IMR-90 (cell line): ENCODE measurements around the gene TTC9. TPM values are rescaled to one million over a fixed set of nuclear protein-coding genes. Genes with fewer than 3 reads are reported as not detected.

Source experiments
- ATAC-seq: fragments of 200-7000 bp; cut with Tn5 transposase; 2 replicates; pipeline ENCODE4 v1.9.1; 2020; ENCODE audit warnings: low read depth, mild to moderate bottlenecking, moderate library complexity
- BruUV-seq: library from RNA; stranded (reverse); fragments of 400-500 nt; replicated peaks from 2 replicates; lab custom pipeline; 2021; lab: Mats Ljungman, UMichigan
- CTCF ChIA-PET: fragments of 300-600 bp; formaldehyde crosslinking; extraction: SDS; loops from one replicate; lab custom pipeline; 2021; ENCODE audit warnings: antibody characterized with exemption; lab: Yijun Ruan, JAX
- POLR2A ChIA-PET: fragments of 300-600 bp; sonication (Branson Sonifier 250); formaldehyde crosslinking; loops from one replicate; lab custom pipeline; 2022; ENCODE audit warnings: antibody characterized with exemption; ENCODE audit not compliant: unreplicated experiment; lab: Charles Lee
- DNase-seq: peaks from one replicate; pipeline ENCODE4 v3.0.0; 2013
- H2AFZ ChIP-seq: replicated peaks from 2 replicates; pipeline ENCODE3; 2013; ENCODE audit warnings: low read length, mild to moderate bottlenecking; ENCODE audit not compliant: poor library complexity
- H2AK5ac ChIP-seq: 2 replicates; pipeline ENCODE4 v1.6.1; 2013; ENCODE audit warnings: low read depth, low read length, inconsistent platforms
- H2AK9ac ChIP-seq: replicated peaks from 2 replicates; pipeline ENCODE3; 2013; ENCODE audit warnings: mild to moderate bottlenecking, low read depth, low read length, moderate library complexity; ENCODE audit not compliant: poor library complexity
- H2BK120ac ChIP-seq: 2 replicates; pipeline ENCODE4 v1.6.1; 2013; ENCODE audit warnings: low read depth, low read length, inconsistent platforms
- H2BK15ac ChIP-seq: 3 replicates; pipeline ENCODE4 v1.6.1; 2013; ENCODE audit warnings: low read depth, low read length, inconsistent platforms
- H2BK20ac ChIP-seq: 2 replicates; pipeline ENCODE4 v1.6.1; 2013; ENCODE audit warnings: low read depth, mild to moderate bottlenecking, inconsistent platforms, low read length, moderate library complexity
- H2BK5ac ChIP-seq: 2 replicates; pipeline ENCODE4 v1.6.1; 2013; ENCODE audit warnings: mild to moderate bottlenecking, low read depth, low read length, inconsistent platforms; ENCODE audit not compliant: poor library complexity, severe bottlenecking
- H3K14ac ChIP-seq: replicated peaks from 2 replicates; pipeline ENCODE4 v1.6.1; 2013; ENCODE audit warnings: low read depth, low read length, inconsistent platforms
- H3K18ac ChIP-seq: 2 replicates; pipeline ENCODE4 v1.6.1; 2013; ENCODE audit warnings: low read depth, low read length, control low read depth
- H3K23ac ChIP-seq: 2 replicates; pipeline ENCODE4 v1.6.1; 2013; ENCODE audit warnings: low read depth, low read length, inconsistent platforms
- H3K27ac ChIP-seq: 2 replicates; pipeline ENCODE4 v1.5.1; 2013; ENCODE audit warnings: mild to moderate bottlenecking, control low read depth, low read length; ENCODE audit not compliant: insufficient read depth
- H3K27me3 ChIP-seq: 2 replicates; pipeline ENCODE4 v1.6.1; 2013; ENCODE audit warnings: low read length; ENCODE audit not compliant: control insufficient read depth, insufficient read depth
- H3K36me3 ChIP-seq: 2 replicates; pipeline ENCODE4 v1.6.1; 2013; ENCODE audit warnings: low read length, mixed read lengths; ENCODE audit not compliant: control insufficient read depth, insufficient read depth
- H3K4ac ChIP-seq: 2 replicates; pipeline ENCODE4 v1.6.1; 2013; ENCODE audit warnings: low read depth, low read length, inconsistent platforms
- H3K4me1 ChIP-seq: 2 replicates; pipeline ENCODE4 v1.6.1; 2013; ENCODE audit warnings: low read length, mixed read lengths; ENCODE audit not compliant: control insufficient read depth, insufficient read depth
- H3K4me2 ChIP-seq: 2 replicates; pipeline ENCODE4 v1.6.1; 2013; ENCODE audit warnings: low read depth, mild to moderate bottlenecking, control low read depth, low read length, moderate library complexity
- H3K4me3 ChIP-seq: 2 replicates; pipeline ENCODE4 v1.5.1; 2013; ENCODE audit warnings: low read depth, mild to moderate bottlenecking, control low read depth, low read length, moderate library complexity; ENCODE audit not compliant: insufficient read depth
- H3K56ac ChIP-seq: 2 replicates; pipeline ENCODE4 v1.6.1; 2013; ENCODE audit warnings: low read length, inconsistent platforms; ENCODE audit not compliant: insufficient read depth; ENCODE audit errors: extremely low read depth
- H3K79me1 ChIP-seq, 2 experiments: 2 replicates each; pipeline ENCODE4 v1.6.1; 2013; ENCODE audit warnings: low read length in 2 of 2, inconsistent platforms in 1 of 2, low read depth in 1 of 2
- H3K9ac ChIP-seq: 2 replicates; pipeline ENCODE4 v1.6.1; 2013; ENCODE audit warnings: low read depth, low read length, control low read depth
- H3K9me1 ChIP-seq: 2 replicates; pipeline ENCODE4 v1.6.1; 2013; ENCODE audit warnings: low read length, inconsistent platforms; ENCODE audit not compliant: insufficient read depth
- H3K9me3 ChIP-seq: 2 replicates; pipeline ENCODE4 v1.6.1; 2013; ENCODE audit warnings: low read length; ENCODE audit not compliant: control insufficient read depth, insufficient read depth
- H4K20me1 ChIP-seq: 2 replicates; pipeline ENCODE4 v1.6.1; 2013; ENCODE audit warnings: low read length, inconsistent platforms; ENCODE audit not compliant: insufficient read depth
- H4K5ac ChIP-seq: 2 replicates; pipeline ENCODE4 v1.6.1; 2013; ENCODE audit warnings: mild to moderate bottlenecking, low read depth, low read length, control low read depth
- H4K8ac ChIP-seq, 2 experiments: 2 replicates each; pipeline ENCODE4 v1.6.1; 2013; ENCODE audit warnings: low read depth in 2 of 2, low read length in 2 of 2, control low read depth in 1 of 2, inconsistent platforms in 1 of 2
- H4K91ac ChIP-seq: 2 replicates; pipeline ENCODE4 v1.6.1; 2013; ENCODE audit warnings: low read depth, low read length, inconsistent platforms; ENCODE audit not compliant: insufficient read depth
- BHLHE40 ChIP-seq: fragments of 150-350 bp; IDR thresholded peaks from 2 replicates; pipeline ENCODE4 v1.6.1; 2016; ENCODE audit warnings: mild to moderate bottlenecking, low read depth, low read length
- CEBPB ChIP-seq: IDR thresholded peaks from 2 replicates; pipeline ENCODE4 v1.6.1; 2012; ENCODE audit warnings: low read depth, low read length, improper control_type of control experiment
- CHD1 ChIP-seq: IDR thresholded peaks from 2 replicates; pipeline ENCODE4 v1.6.1; 2012; ENCODE audit warnings: low read depth, low read length, improper control_type of control experiment
- CTCF ChIP-seq: conservative IDR thresholded peaks from 2 replicates; pipeline ENCODE4 v1.5.1; 2012; ENCODE audit warnings: mild to moderate bottlenecking, low read depth, low read length, improper control_type of control experiment
- ELK1 ChIP-seq: fragments of 150-350 bp; IDR thresholded peaks from 2 replicates; pipeline ENCODE4 v1.6.1; 2016; ENCODE audit warnings: low read depth, mild to moderate bottlenecking, low read length, moderate library complexity, borderline replicate concordance
- FOS ChIP-seq: fragments of 150-350 bp; IDR thresholded peaks from 2 replicates; pipeline ENCODE4 v1.6.1; 2016; ENCODE audit warnings: low read depth, low read length
- MAFK ChIP-seq: IDR thresholded peaks from 2 replicates; pipeline ENCODE4 v1.6.1; 2012; ENCODE audit warnings: low read depth, low read length, improper control_type of control experiment
- MAZ ChIP-seq: IDR thresholded peaks from 2 replicates; pipeline ENCODE4 v1.6.1; 2012; ENCODE audit warnings: low read depth, mild to moderate bottlenecking, low read length, improper control_type of control experiment, moderate library complexity, borderline replicate concordance
- MXI1 ChIP-seq: IDR thresholded peaks from 2 replicates; pipeline ENCODE4 v1.6.1; 2012; ENCODE audit warnings: low read depth, mild to moderate bottlenecking, low read length, moderate library complexity, borderline replicate concordance
- NFE2L2 ChIP-seq: fragments of 150-350 bp; IDR thresholded peaks from 2 replicates; pipeline ENCODE4 v1.6.1; 2016; ENCODE audit warnings: low read depth, mild to moderate bottlenecking, low read length
- POLR2A ChIP-seq: IDR thresholded peaks from 2 replicates; pipeline ENCODE4 v1.6.1; 2012; ENCODE audit warnings: mild to moderate bottlenecking, low read depth, low read length
- RAD21 ChIP-seq: IDR thresholded peaks from 2 replicates; pipeline ENCODE4 v1.6.1; 2012; ENCODE audit warnings: low read length, improper control_type of control experiment
- RCOR1 ChIP-seq: IDR thresholded peaks from 2 replicates; pipeline ENCODE4 v1.6.1; 2012; ENCODE audit warnings: mild to moderate bottlenecking, low read length, improper control_type of control experiment; ENCODE audit not compliant: insufficient replicate concordance
- RFX5 ChIP-seq: IDR thresholded peaks from 2 replicates; pipeline ENCODE4 v1.8.0; 2012; ENCODE audit warnings: low read depth, mild to moderate bottlenecking, low read length, moderate library complexity
- SMC3 ChIP-seq: fragments of 150-350 bp; IDR thresholded peaks from 2 replicates; pipeline ENCODE4 v1.6.1; 2016; ENCODE audit warnings: low read depth, mild to moderate bottlenecking, antibody characterized with exemption, low read length, moderate library complexity
- USF2 ChIP-seq: fragments of 150-350 bp; IDR thresholded peaks from 2 replicates; pipeline ENCODE4 v1.6.1; 2017; ENCODE audit warnings: mild to moderate bottlenecking, antibody characterized with exemption, low read length, low read depth
- WGBS, 2 experiments: methylation state at CpG; one replicate each; pipeline versions ENCODE4 v1.1.5 to v1.1.7; 2013; ENCODE audit warnings: missing lambda C conversion rate in 2 of 2; ENCODE audit not compliant: insufficient read length in 1 of 2; ENCODE audit errors: extremely low coverage in 2 of 2; 5-methylcytosine and 5-hydroxymethylcytosine counted together
- dilution Hi-C: fragments of 300-500 bp; cut with HindIII; formaldehyde crosslinking; loops from one replicate; pipeline ENCODE4 v1.14.3; 2018; ENCODE audit warnings: low sequenced_read_pairs; ENCODE audit not compliant: unreplicated experiment
- in situ Hi-C: fragments of 300-500 bp; cut with MboI; formaldehyde crosslinking; loops from 3 replicates; pipeline ENCODE4 v1.14.3; 2019; ENCODE audit warnings: low sequenced_read_pairs, inconsistent platforms, mixed read lengths
- intact Hi-C: fragments of 100-400 bp; cut with micrococcal nuclease; formaldehyde crosslinking; loops from 2 replicates; pipeline ENCODE4 v1.10.0; 2022
- polyA plus RNA-seq, 3 experiments: library from polyadenylated mRNA; depleted of rRNA; stranded (reverse); fragments of >200 nt; gene quantifications; 2 replicates each; pipeline ENCODE4 v1.2.3, GENCODE V29; 2012; ENCODE audit warnings: low replicate concordance in 1 of 3
- total RNA-seq: library from RNA; depleted of rRNA; stranded (reverse); fragments of >200 nt; gene quantifications from 2 replicates; pipeline ENCODE4 v1.2.3, GENCODE V29; 2012

The TTC9 gene
- total and polyA plus RNA-seq, 2 of the 4 experiments (the other 2 are of a cell fraction) = 0.02 TPM; not detected in 1

GRCh38 chr14:70654632-70655031, 12.9 kb downstream of the TTC9 start:
- H4K20me1 ChIP-seq = no peaks in the 10 kb centered on the region; the same call in 1 of the 2 replicates
- H3K9me1 ChIP-seq = no peaks in the 10 kb centered on the region
- no peaks in the 10 kb centered on the region for H3K36me3 ChIP-seq
- no TSS peak for BruUV-seq
- POLR2A ChIA-PET = no interaction called here
- no peak overlapping the region for H4K8ac ChIP-seq
- no peak overlapping the region for H2BK120ac ChIP-seq
- H2BK15ac ChIP-seq = no peak overlapping the region
- no peak overlapping the region for H3K27ac ChIP-seq
- no peak overlapping the region for H2BK5ac ChIP-seq
- no peak overlapping the region for H2AFZ ChIP-seq
- intact Hi-C loops (no loop called here), dilution Hi-C loops (no loop called here), in situ Hi-C loops (no loop called here)
- no peak overlapping the region for H3K9ac ChIP-seq
- H4K91ac ChIP-seq = no peak overlapping the region
- no peaks in the 10 kb centered on the region for H3K4me1 ChIP-seq
- no peak overlapping the region for H3K4ac ChIP-seq
- no peak overlapping the region for H2AK5ac ChIP-seq
- H3K56ac ChIP-seq = no peak overlapping the region
- CTCF ChIA-PET = no interaction called here
- peaks cover 11% of the 10 kb centered on the region for H3K27me3 ChIP-seq
- no peak overlapping the region for H2AK9ac ChIP-seq
- H3K4me3 ChIP-seq = no peak overlapping the region
- no peak overlapping the region for H3K14ac ChIP-seq
- no peak for TF ChIP-seq MXI1
- TF ChIP-seq RFX5 = no peak
- TF ChIP-seq RAD21 = no peak
- TF ChIP-seq BHLHE40 = no peak
- TF ChIP-seq RCOR1 = no peak
- no peak for TF ChIP-seq MAFK
- TF ChIP-seq FOS = no peak
- no peak for TF ChIP-seq SMC3
- TF ChIP-seq NFE2L2 = no peak
- no peak for TF ChIP-seq CEBPB
- no peak for TF ChIP-seq CTCF
- TF ChIP-seq POLR2A = no peak
- TF ChIP-seq CHD1 = no peak
- TF ChIP-seq ELK1 = no peak
- TF ChIP-seq USF2 = no peak
- no peak for TF ChIP-seq MAZ
- H3K18ac ChIP-seq = no peak overlapping the region
- H3K23ac ChIP-seq = no peak overlapping the region
- 89% methylated on average over 5 of the region's 6 CpGs; no CpG with 5 or more reads in 1 of the 2 experiments for WGBS, 2 experiments
- no peak overlapping the region for H3K4me2 ChIP-seq
- H4K5ac ChIP-seq = no peak overlapping the region
- H3K79me1 ChIP-seq = no peaks in the 10 kb centered on the region
- H3K9me3 ChIP-seq = no peaks in the 10 kb centered on the region
- ATAC-seq (no peak), DNase-seq (no peak)
- H2BK20ac ChIP-seq = no peak overlapping the region
